SKM-1 (cell line): ENCODE results near the gene VAX1.

Experiments
- DNase-seq: peaks from one replicate; lab custom pipeline; 2025; ENCODE audit not compliant: unreplicated experiment; lab: John Stamatoyannopoulos, UW

Gene VAX1

GRCh38 chr10:117164592-117165537 lies 26.8 kb upstream of the VAX1 start:
- no peak for DNase-seq

GRCh38 chr10:117163954-117164548 lies 26.0 kb upstream of the VAX1 start:
- no peak for DNase-seq

GRCh38 chr10:117163061-117163953 lies 25.2 kb upstream of the VAX1 start:
- DNase-seq = no peak

GRCh38 chr10:117162093-117163060 lies 24.3 kb upstream of the VAX1 start:
- no peak for DNase-seq

- DNase-seq = no peak
These were observed 23.4 kb upstream of the VAX1 start for GRCh38 chr10:117161386-117162033.

- no peak for DNase-seq
These were observed 22.5 kb upstream of the VAX1 start for GRCh38 chr10:117160567-117160966.

GRCh38 chr10:117159390-117159789 lies 21.3 kb upstream of the VAX1 start:
- no peak for DNase-seq

GRCh38 chr10:117158297-117158696 lies 20.2 kb upstream of the VAX1 start:
- DNase-seq = no peak

- DNase-seq = no peak
These were observed 14.6 kb upstream of the VAX1 start for GRCh38 chr10:117152668-117153067.

- DNase-seq = no peak
These were observed 10.2 kb upstream of the VAX1 start for GRCh38 chr10:117148284-117148683.

GRCh38 chr10:117145019-117145418 lies 6.9 kb upstream of the VAX1 start:
- DNase-seq = no peak

- DNase-seq = no peak
These were observed 5.2 kb upstream of the VAX1 start for GRCh38 chr10:117143103-117143823.

GRCh38 chr10:117140525-117140902 lies 2.4 kb upstream of the VAX1 start:
- no peak for DNase-seq

- DNase-seq = no peak
These were observed 1.8 kb upstream of the VAX1 start for GRCh38 chr10:117139581-117140524.

GRCh38 chr10:117138838-117139580 lies 939 bp upstream of the VAX1 start:
- DNase-seq = no peak

GRCh38 chr10:117137031-117137910 lies 799 bp downstream of the VAX1 start:
- DNase-seq = no peak
